ENCODE results near the gene UNC5B.

GRCh38 chr10:71216363-71216695 lies 4.0 kb downstream of the UNC5B start:
- TF ChIP-seq CTCF (IDR thresholded peaks at IDR 0.05) (no peak), POLR2A (IDR thresholded peaks at IDR 0.05) (no peak)
